Measurements from ENCODE around the gene PRXL2B. TPM values are rescaled to one million over a fixed set of nuclear protein-coding genes. Genes with fewer than 3 reads are reported as not detected.

PRXL2B gene
- total RNA-seq, 1 donor from 2014 or later, result 34.7 TPM

GRCh38 chr1:2604844-2605508, 18.4 kb downstream of the PRXL2B start:
- no peak overlapping the region for H3K27ac Mint-ChIP-seq
- no peaks in the 10 kb centered on the region for H3K36me3 Mint-ChIP-seq
- no peak for TF ChIP-seq CTCF (IDR thresholded peaks at IDR 0.05; ENCODE audit: unreplicated experiment)
- peak in 1 of 2 experiments; percentile 36 for DNase-seq (ENCODE audit: low spot score in 2 of 2, unreplicated experiment in 2 of 2)
- no peak overlapping the region for H3K4me3 Mint-ChIP-seq
- H3K27me3 Mint-ChIP-seq (ENCODE audit: low read depth), result peaks cover 26% of the 10 kb centered on the region
- H3K9me3 Mint-ChIP-seq, result no peaks in the 10 kb centered on the region
- H3K4me1 Mint-ChIP-seq, result no peaks in the 10 kb centered on the region

- H3K9me3 Mint-ChIP-seq, result no peaks in the 10 kb centered on the region
- H3K4me1 Mint-ChIP-seq, result no peaks in the 10 kb centered on the region
- H3K27me3 Mint-ChIP-seq (ENCODE audit: low read depth), result peaks cover 28% of the 10 kb centered on the region
- no peak for TF ChIP-seq CTCF (IDR thresholded peaks at IDR 0.05; ENCODE audit: unreplicated experiment)
- DNase-seq (ENCODE audit: low spot score in 2 of 2, unreplicated experiment in 2 of 2), result no peak
- no peak overlapping the region for H3K4me3 Mint-ChIP-seq
- H3K27ac Mint-ChIP-seq, result no peak overlapping the region
- no peaks in the 10 kb centered on the region for H3K36me3 Mint-ChIP-seq
These were observed 19.2 kb downstream of the PRXL2B start for GRCh38 chr1:2605509-2606395.

GRCh38 chr1:2606396-2606880, 19.9 kb downstream of the PRXL2B start:
- Mint-ChIP-seq H3K9me3 (no peaks in the 10 kb centered on the region), H3K4me3 (no peak overlapping the region), H3K36me3 (no peaks in the 10 kb centered on the region), H3K27ac (no peak overlapping the region), H3K4me1 (no peaks in the 10 kb centered on the region), H3K27me3 (ENCODE audit: low read depth) (peaks cover 22% of the 10 kb centered on the region)
- no peak for TF ChIP-seq CTCF (IDR thresholded peaks at IDR 0.05; ENCODE audit: unreplicated experiment)
- peak in 1 of 2 experiments; percentile 36 for DNase-seq (ENCODE audit: low spot score in 2 of 2, unreplicated experiment in 2 of 2)

GRCh38 chr1:2606881-2607621, 20.5 kb downstream of the PRXL2B start:
- no peak overlapping the region for H3K4me3 Mint-ChIP-seq
- H3K27me3 Mint-ChIP-seq (ENCODE audit: low read depth), result peaks cover 15% of the 10 kb centered on the region
- no peaks in the 10 kb centered on the region for H3K36me3 Mint-ChIP-seq
- no peak for TF ChIP-seq CTCF (IDR thresholded peaks at IDR 0.05; ENCODE audit: unreplicated experiment)
- H3K27ac Mint-ChIP-seq, result no peak overlapping the region
- no peaks in the 10 kb centered on the region for H3K4me1 Mint-ChIP-seq
- H3K9me3 Mint-ChIP-seq, result no peaks in the 10 kb centered on the region
- no peak for DNase-seq (ENCODE audit: low spot score in 2 of 2, unreplicated experiment in 2 of 2)

GRCh38 chr1:2607641-2608091, 21.1 kb downstream of the PRXL2B start:
- no peak for TF ChIP-seq CTCF (IDR thresholded peaks at IDR 0.05; ENCODE audit: unreplicated experiment)
- peaks cover 10% of the 10 kb centered on the region for H3K27me3 Mint-ChIP-seq (ENCODE audit: low read depth)
- H3K27ac Mint-ChIP-seq, result no peak overlapping the region
- DNase-seq (ENCODE audit: low spot score in 2 of 2, unreplicated experiment in 2 of 2), result no peak
- no peak overlapping the region for H3K4me3 Mint-ChIP-seq
- H3K36me3 Mint-ChIP-seq, result no peaks in the 10 kb centered on the region
- no peaks in the 10 kb centered on the region for H3K4me1 Mint-ChIP-seq
- no peaks in the 10 kb centered on the region for H3K9me3 Mint-ChIP-seq

Data from mesothelial cell of epicardium (in vitro differentiated cells).